HepG2 (cell line): Measurements from ENCODE around the gene ENTREP3. TPM values are rescaled to one million over a fixed set of nuclear protein-coding genes. Genes with fewer than 3 reads are reported as not detected.

Experiments
- ARNT ChIP-seq: fragments of 450-650 bp; IDR thresholded peaks from 2 replicates; pipeline ENCODE4 v1.6.1; 2017
- EED ChIP-seq: sonication (generic); formaldehyde crosslinking; IDR thresholded peaks from 2 replicates; pipeline ENCODE4 v1.5.0; 2020; ENCODE audit warnings: mild to moderate bottlenecking, missing genetic modification reagents
- ETV5 ChIP-seq: IDR thresholded peaks from 2 replicates; pipeline ENCODE4 v1.6.1; 2018; ENCODE audit warnings: missing biosample characterization, missing genetic modification reagents, inconsistent platforms, borderline replicate concordance
- FLYWCH1 ChIP-seq: sonication (generic); formaldehyde crosslinking; IDR thresholded peaks from 2 replicates; pipeline ENCODE4 v1.8.1; 2023; ENCODE audit warnings: mild to moderate bottlenecking, missing genetic modification reagents
- FOXJ3 ChIP-seq: sonication (generic); formaldehyde crosslinking; IDR thresholded peaks from 2 replicates; pipeline ENCODE4 v1.4.0; 2020; ENCODE audit warnings: missing genetic modification reagents, mild to moderate bottlenecking, borderline replicate concordance
- JARID2 ChIP-seq: sonication (generic); formaldehyde crosslinking; IDR thresholded peaks from 2 replicates; pipeline ENCODE4 v1.8.1; 2023; ENCODE audit warnings: missing genetic modification reagents, inconsistent platforms; ENCODE audit not compliant: insufficient replicate concordance
- JUNB ChIP-seq: sonication (generic); formaldehyde crosslinking; IDR thresholded peaks from 2 replicates; pipeline ENCODE4 v1.8.0; 2022; ENCODE audit warnings: missing genetic modification reagents, mild to moderate bottlenecking, borderline replicate concordance
- KLF11 ChIP-seq: IDR thresholded peaks from 2 replicates; pipeline ENCODE4 v1.6.1; 2016; ENCODE audit warnings: missing compliant biosample characterization
- NFE2L2 ChIP-seq: fragments of 150-350 bp; IDR thresholded peaks from 2 replicates; pipeline ENCODE4 v1.6.1; 2014; ENCODE audit warnings: low read length
- SALL2 ChIP-seq: sonication (generic); formaldehyde crosslinking; IDR thresholded peaks from 2 replicates; pipeline ENCODE4 v1.8.1; 2023; ENCODE audit warnings: mild to moderate bottlenecking, missing genetic modification reagents, inconsistent platforms
- SP5 ChIP-seq: IDR thresholded peaks from 2 replicates; pipeline ENCODE4 v1.6.1; 2016; ENCODE audit warnings: low read depth, borderline replicate concordance
- ZNF180 ChIP-seq: sonication (generic); formaldehyde crosslinking; IDR thresholded peaks from 2 replicates; pipeline ENCODE4 v1.4.0; 2020; ENCODE audit warnings: low read depth, missing genetic modification reagents, borderline replicate concordance
- ZNF292 ChIP-seq: sonication (generic); formaldehyde crosslinking; IDR thresholded peaks from 2 replicates; pipeline ENCODE4 v1.8.1; 2022; ENCODE audit warnings: mild to moderate bottlenecking, low read depth, missing genetic modification reagents, borderline replicate concordance
- ZNF296 ChIP-seq: sonication (generic); formaldehyde crosslinking; conservative IDR thresholded peaks from 2 replicates; pipeline ENCODE4 v1.5.0; 2020; ENCODE audit warnings: mild to moderate bottlenecking, missing genetic modification reagents
- ZNF3 ChIP-seq: IDR thresholded peaks from 2 replicates; pipeline ENCODE4 v1.7.0; 2017; ENCODE audit warnings: inconsistent platforms
- ZNF367 ChIP-seq: sonication (generic); formaldehyde crosslinking; IDR thresholded peaks from 2 replicates; pipeline ENCODE4 v1.4.0; 2020; ENCODE audit warnings: missing genetic modification reagents, borderline replicate concordance
- ZNF550 ChIP-seq: sonication (generic); formaldehyde crosslinking; IDR thresholded peaks from 2 replicates; pipeline ENCODE4 v1.4.0; 2020; ENCODE audit warnings: mild to moderate bottlenecking, missing genetic modification reagents, borderline replicate concordance
- ZSCAN29 ChIP-seq: sonication (generic); formaldehyde crosslinking; conservative IDR thresholded peaks from 2 replicates; pipeline ENCODE4 v1.4.0; 2020; ENCODE audit warnings: mild to moderate bottlenecking, missing genetic modification reagents
- polyA plus RNA-seq, 8 experiments: library from polyadenylated mRNA; depleted of rRNA in 3 of 8; stranded (reverse) in 7 of 8; unstranded in 1 of 8; fragments of >200 nt; fragmentation: Illumina TruSeq in 4 of 8; extraction: Trizol in 4 of 8; gene quantifications; 2 replicates each; pipeline versions ENCODE4 v1.2.1 to v1.2.3, GENCODE V29; 2011 to 2016; ENCODE audit warnings: low read depth in 4 of 8, missing spikeins in 1 of 8, mixed read lengths in 1 of 8; ENCODE audit not compliant: insufficient read depth in 1 of 8
- total RNA-seq, 5 experiments: library from RNA; depleted of rRNA; stranded (reverse); fragments of >200 nt; fragmentation: Illumina TruSeq; extraction: Trizol; gene quantifications; 2 replicates each; pipeline ENCODE4 v1.2.3, GENCODE V29; 2016; ENCODE audit warnings: low read depth in 1 of 5
- TF ChIP-seq, protein P1 (sequence below): IDR thresholded peaks from 2 replicates; pipeline ENCODE4 v1.6.1; 2016; ENCODE audit warnings: low read depth, missing genetic modification reagents, missing compliant biosample characterization
- TF ChIP-seq, protein P2 (sequence below): sonication (generic); formaldehyde crosslinking; IDR thresholded peaks from 2 replicates; pipeline ENCODE4 v1.4.0; 2020; ENCODE audit warnings: missing genetic modification reagents
- TF ChIP-seq, protein P3 (sequence below): sonication (generic); formaldehyde crosslinking; IDR thresholded peaks from 2 replicates; pipeline ENCODE4 v1.5.0; 2020; ENCODE audit warnings: missing genetic modification reagents

The ENTREP3 gene
- total and polyA plus RNA-seq, 2 of the 13 experiments (the other 11 are each of a cell fraction or from before 2014, with no cell fraction given): 4.1 to 9.9 TPM

DNA sequence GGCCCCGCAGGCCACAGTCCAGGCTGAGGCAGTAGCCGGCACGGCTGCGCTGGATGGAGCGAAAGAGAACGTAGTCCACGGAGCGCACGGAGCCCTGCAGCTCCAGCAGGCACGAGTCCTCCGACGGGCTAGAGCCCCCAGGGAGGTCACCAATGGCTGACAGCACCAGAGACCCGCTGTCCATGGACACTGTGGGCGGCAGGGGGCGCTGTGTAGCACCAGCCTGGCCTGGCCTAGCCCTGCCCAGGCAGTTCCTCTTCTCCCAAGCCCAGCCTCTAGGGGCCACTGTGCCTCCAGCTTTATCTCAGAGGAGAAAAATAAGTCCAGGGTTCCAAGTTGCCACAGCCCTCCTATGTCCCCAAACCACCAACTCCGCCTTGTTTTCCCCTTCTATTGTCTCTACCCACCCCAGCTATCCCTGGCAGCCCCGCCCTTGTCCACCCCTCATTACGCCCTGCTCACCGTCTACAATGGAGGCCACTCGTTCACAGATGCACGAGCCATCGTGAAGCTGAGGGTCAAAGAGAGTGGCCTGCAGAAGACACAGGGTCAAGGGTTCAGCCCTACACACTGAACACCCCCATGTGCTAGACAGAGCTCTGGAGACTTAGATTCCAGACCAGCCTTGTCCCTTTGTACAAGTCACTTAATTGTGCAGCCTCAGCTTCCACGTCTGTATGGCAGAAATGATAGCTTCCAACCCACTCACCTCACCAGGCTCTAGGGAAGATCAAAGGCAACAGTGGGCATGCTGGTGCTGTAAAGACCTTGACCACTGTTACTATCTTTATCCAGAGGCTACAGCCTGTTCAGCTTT, 4.4 kb downstream of the ENTREP3 start (continued):
- TF ChIP-seq ZNF550 (CRISPR knock-in tag) (no peak), ZSCAN29 (CRISPR knock-in tag) (no peak), ZNF292 (CRISPR knock-in tag) (no peak), ZNF367 (CRISPR knock-in tag) (no peak), ZNF296 (CRISPR knock-in tag) (0 out of 2 replicates have a peak, but pooled peaks have one; percentile 42), ARNT (no peak), ETV5 (CRISPR knock-in tag) (no peak; the same call in 1 of the 2 replicates), ZNF180 (CRISPR knock-in tag) (no peak), NFE2L2 (no peak; the same call in 1 of the 2 replicates), ZNF3 (CRISPR knock-in tag) (no peak), FOXJ3 (CRISPR knock-in tag) (0 out of 2 replicates have a peak, but pooled peaks have one; percentile 44), FLYWCH1 (CRISPR knock-in tag) (0 out of 2 replicates have a peak, but pooled peaks have one; percentile 42), KLF11 (CRISPR knock-in tag) (no peak), SP5 (CRISPR knock-in tag) (0 out of 2 replicates have a peak, but pooled peaks have one; percentile 8), SALL2 (CRISPR knock-in tag) (no peak), JARID2 (CRISPR knock-in tag) (no peak), JUNB (CRISPR knock-in tag) (no peak), EED (no peak)
- TF ChIP-seq, protein P1, sequence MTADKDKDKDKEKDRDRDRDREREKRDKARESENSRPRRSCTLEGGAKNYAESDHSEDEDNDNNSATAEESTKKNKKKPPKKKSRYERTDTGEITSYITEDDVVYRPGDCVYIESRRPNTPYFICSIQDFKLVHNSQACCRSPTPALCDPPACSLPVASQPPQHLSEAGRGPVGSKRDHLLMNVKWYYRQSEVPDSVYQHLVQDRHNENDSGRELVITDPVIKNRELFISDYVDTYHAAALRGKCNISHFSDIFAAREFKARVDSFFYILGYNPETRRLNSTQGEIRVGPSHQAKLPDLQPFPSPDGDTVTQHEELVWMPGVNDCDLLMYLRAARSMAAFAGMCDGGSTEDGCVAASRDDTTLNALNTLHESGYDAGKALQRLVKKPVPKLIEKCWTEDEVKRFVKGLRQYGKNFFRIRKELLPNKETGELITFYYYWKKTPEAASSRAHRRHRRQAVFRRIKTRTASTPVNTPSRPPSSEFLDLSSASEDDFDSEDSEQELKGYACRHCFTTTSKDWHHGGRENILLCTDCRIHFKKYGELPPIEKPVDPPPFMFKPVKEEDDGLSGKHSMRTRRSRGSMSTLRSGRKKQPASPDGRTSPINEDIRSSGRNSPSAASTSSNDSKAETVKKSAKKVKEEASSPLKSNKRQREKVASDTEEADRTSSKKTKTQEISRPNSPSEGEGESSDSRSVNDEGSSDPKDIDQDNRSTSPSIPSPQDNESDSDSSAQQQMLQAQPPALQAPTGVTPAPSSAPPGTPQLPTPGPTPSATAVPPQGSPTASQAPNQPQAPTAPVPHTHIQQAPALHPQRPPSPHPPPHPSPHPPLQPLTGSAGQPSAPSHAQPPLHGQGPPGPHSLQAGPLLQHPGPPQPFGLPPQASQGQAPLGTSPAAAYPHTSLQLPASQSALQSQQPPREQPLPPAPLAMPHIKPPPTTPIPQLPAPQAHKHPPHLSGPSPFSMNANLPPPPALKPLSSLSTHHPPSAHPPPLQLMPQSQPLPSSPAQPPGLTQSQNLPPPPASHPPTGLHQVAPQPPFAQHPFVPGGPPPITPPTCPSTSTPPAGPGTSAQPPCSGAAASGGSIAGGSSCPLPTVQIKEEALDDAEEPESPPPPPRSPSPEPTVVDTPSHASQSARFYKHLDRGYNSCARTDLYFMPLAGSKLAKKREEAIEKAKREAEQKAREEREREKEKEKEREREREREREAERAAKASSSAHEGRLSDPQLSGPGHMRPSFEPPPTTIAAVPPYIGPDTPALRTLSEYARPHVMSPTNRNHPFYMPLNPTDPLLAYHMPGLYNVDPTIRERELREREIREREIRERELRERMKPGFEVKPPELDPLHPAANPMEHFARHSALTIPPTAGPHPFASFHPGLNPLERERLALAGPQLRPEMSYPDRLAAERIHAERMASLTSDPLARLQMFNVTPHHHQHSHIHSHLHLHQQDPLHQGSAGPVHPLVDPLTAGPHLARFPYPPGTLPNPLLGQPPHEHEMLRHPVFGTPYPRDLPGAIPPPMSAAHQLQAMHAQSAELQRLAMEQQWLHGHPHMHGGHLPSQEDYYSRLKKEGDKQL (CRISPR knock-in tag): no peak
- TF ChIP-seq, protein P2, sequence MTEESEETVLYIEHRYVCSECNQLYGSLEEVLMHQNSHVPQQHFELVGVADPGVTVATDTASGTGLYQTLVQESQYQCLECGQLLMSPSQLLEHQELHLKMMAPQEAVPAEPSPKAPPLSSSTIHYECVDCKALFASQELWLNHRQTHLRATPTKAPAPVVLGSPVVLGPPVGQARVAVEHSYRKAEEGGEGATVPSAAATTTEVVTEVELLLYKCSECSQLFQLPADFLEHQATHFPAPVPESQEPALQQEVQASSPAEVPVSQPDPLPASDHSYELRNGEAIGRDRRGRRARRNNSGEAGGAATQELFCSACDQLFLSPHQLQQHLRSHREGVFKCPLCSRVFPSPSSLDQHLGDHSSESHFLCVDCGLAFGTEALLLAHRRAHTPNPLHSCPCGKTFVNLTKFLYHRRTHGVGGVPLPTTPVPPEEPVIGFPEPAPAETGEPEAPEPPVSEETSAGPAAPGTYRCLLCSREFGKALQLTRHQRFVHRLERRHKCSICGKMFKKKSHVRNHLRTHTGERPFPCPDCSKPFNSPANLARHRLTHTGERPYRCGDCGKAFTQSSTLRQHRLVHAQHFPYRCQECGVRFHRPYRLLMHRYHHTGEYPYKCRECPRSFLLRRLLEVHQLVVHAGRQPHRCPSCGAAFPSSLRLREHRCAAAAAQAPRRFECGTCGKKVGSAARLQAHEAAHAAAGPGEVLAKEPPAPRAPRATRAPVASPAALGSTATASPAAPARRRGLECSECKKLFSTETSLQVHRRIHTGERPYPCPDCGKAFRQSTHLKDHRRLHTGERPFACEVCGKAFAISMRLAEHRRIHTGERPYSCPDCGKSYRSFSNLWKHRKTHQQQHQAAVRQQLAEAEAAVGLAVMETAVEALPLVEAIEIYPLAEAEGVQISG (CRISPR knock-in tag): peak; percentile 72
- TF ChIP-seq, protein P3, sequence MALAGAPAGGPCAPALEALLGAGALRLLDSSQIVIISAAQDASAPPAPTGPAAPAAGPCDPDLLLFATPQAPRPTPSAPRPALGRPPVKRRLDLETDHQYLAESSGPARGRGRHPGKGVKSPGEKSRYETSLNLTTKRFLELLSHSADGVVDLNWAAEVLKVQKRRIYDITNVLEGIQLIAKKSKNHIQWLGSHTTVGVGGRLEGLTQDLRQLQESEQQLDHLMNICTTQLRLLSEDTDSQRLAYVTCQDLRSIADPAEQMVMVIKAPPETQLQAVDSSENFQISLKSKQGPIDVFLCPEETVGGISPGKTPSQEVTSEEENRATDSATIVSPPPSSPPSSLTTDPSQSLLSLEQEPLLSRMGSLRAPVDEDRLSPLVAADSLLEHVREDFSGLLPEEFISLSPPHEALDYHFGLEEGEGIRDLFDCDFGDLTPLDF: 0 out of 2 replicates have a peak, but pooled peaks have one; percentile 13
